Stimulated activated naive CD8-positive, alpha-beta T cell treated with anti-CD3 and anti-CD28 coated beads, Interleukin-15, Interleukin-2, amounts not matched to agents 100 ng/mL and 50 ng/mL, for 24 hours (primary cell): ENCODE data around the gene BCAP31.
"Not testable (repeated sequence)": the region's sequence is repeated elsewhere in the genome, so short reads cannot be mapped to it uniquely, and the experiment has no call there.

Experiments used
- H3K27ac Mint-ChIP-seq: one replicate; pipeline ENCODE4 v1.8.0; 2021; ENCODE audit warnings: mild to moderate bottlenecking, mixed read lengths
- H3K27me3 Mint-ChIP-seq: one replicate; pipeline ENCODE4 v1.8.0; 2021; ENCODE audit warnings: mixed read lengths
- H3K36me3 Mint-ChIP-seq: one replicate; pipeline ENCODE4 v1.8.0; 2021; ENCODE audit warnings: low read depth, mixed read lengths
- H3K4me1 Mint-ChIP-seq: one replicate; pipeline ENCODE4 v1.8.0; 2021; ENCODE audit warnings: low read depth, mixed read lengths
- H3K4me3 Mint-ChIP-seq: one replicate; pipeline ENCODE4 v1.8.0; 2021; ENCODE audit warnings: mild to moderate bottlenecking, mixed read lengths
- H3K9me3 Mint-ChIP-seq: one replicate; pipeline ENCODE4 v1.8.0; 2021; ENCODE audit warnings: mixed read lengths

Gene BCAP31

DNA sequence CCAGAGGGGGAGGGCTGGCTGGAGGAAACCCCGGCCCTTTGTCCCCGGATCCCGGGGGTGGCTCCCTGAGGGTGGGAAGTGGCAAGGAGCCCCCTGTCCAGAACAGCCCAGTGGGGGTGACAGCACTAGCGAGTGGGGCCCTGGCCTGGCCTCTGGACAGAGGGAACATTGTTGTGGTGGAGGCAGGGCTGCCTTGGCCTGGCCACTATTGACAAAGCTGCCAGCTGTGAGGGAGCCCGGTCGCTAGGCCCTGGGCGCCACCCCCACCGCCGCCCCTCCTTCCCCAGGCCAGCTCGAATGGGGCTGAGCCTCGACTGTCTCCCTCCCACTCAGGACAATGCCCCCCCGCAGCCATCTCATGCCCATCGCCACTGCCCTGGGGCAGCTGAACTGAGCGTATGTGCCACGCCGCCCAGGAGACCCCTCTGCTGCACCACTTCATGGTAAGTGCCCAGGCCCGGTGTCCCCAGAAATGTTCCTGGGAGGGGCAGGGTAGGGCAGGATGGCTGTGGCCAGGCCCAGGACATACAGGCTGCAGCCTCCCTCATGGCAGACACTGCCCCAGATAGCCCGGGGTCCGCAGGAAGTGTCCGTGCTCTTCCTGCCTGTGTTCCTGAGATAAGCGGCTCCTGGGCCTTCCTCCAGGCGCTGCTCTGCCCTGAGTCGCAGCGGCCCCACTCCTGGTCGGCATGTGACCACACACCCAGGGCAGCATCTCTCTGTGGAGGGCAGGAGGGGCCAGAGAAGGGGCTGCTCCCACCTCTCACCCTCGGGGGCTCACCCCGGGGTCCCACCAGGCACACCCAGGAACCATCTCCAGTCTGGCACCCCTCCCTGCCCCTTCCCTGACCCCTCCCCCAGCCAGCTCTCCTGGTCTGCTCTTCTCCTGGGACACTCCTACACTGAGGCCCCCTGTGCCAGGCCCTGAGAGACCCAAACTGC is 41.2 kb upstream of the BCAP31 start:
- H3K4me3 Mint-ChIP-seq = no peak overlapping the region
- no peaks in the 10 kb centered on the region for H3K27me3 Mint-ChIP-seq
- H3K9me3 Mint-ChIP-seq = no peaks in the 10 kb centered on the region
- H3K27ac Mint-ChIP-seq = no peak overlapping the region
- H3K36me3 Mint-ChIP-seq = no peaks in the 10 kb centered on the region
- peaks cover 17% of the 10 kb centered on the region for H3K4me1 Mint-ChIP-seq

DNA sequence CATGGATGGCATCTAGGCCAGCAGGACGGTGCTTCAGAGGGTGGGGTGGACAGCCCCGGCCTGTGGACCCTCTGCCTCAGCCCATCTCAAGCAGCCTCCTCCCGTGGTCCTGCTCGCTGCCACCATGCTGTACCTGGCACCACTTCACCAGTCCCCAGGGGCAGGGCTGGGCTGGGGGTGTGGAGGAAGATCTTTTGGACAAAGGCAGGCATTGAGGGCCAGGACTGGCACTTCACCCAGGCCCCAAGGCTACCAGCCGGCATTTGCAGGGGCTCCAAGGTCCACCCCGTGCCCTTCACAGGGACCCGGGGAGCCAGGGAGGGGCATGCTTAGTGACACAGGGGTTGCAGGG is 40.6 kb upstream of the BCAP31 start:
- H3K27me3 Mint-ChIP-seq = no peaks in the 10 kb centered on the region
- H3K36me3 Mint-ChIP-seq = no peaks in the 10 kb centered on the region
- no peak overlapping the region for H3K4me3 Mint-ChIP-seq
- no peaks in the 10 kb centered on the region for H3K9me3 Mint-ChIP-seq
- no peak overlapping the region for H3K27ac Mint-ChIP-seq
- peaks cover 17% of the 10 kb centered on the region for H3K4me1 Mint-ChIP-seq

DNA sequence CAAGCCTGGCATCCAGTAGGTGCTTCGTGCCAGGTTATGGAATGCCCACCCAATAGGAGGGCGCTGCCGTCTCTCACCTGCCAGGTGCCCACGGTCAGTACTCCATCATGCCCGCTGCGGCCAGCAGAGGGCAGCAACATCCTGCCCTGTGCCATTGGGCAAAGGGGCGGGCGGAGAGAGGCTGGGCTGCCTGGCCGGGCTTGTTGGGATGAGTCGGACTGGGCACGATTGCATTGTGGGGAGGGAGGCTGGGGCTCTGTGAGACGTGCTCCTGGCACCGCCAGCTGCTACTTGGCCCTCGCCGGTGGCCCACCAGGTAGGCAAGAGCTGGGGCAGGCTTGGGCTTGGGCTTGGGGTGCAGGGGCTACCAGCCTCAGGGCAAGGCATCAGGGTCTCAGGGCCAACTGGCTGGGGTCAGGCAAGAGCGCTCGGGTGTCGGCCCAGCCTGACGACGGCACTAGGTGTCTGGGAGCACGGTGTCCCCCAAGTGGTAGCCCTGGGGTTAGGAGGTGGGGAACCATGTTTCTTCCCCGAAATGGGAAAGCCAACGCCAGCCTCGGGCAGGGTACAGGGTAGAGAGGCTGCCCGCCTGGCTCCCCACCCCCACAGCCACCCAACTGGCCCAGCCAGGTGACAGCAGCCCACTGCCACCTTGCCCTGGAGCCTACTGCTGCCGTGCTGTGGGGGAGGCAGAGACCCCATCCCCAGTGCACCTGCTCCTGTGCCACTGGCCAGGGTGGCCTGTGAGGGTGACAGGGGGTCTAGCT is 40.0 kb upstream of the BCAP31 start, which contains the start of gene PLXNB3:
Gene PLXNB3 (plus strand): TSS at position 261 of the 767 bp plus-strand sequence. CDS start 1,287 bp downstream, outside the sequence.
- Mint-ChIP-seq H3K9me3 (no peaks in the 10 kb centered on the region), H3K36me3 (no peaks in the 10 kb centered on the region), H3K4me3 (no peak within 1 kb of the TSS), H3K27me3 (no peaks in the 10 kb centered on the region), H3K27ac (no peak within 1 kb of the TSS), H3K4me1 (peaks cover 17% of the 10 kb centered on the region)

DNA sequence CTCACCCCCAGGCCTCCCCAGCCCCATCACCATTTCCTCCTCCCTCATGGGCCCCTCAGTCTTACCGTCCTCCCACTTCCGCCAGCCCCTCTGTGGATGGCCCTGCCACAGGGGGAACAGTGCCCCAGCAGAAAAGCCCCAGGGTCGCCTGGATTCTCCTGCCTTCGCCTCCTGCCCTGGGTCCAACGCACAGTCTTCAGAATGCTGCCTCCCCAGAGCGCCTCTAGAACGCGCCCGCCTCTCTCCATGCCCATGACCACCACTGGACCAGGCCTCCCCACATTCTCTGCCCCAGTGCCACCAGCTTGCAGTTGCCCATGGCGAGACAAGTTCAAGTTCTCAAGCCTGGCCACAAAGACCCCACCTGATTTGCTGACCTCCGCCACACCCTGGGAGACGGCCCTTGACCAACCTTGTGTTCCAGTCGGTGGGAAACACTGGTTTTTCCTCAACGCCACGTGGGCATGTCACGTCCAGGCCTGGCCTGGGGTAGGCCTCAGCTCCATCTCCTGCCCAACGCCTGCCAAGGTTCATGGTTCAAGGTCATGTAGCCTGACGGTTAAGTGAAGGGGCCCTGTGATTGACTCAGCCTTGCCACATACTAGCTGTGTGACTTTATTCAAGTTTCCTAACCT is 39.2 kb upstream of the BCAP31 start:
- H3K27ac Mint-ChIP-seq = no peak overlapping the region
- H3K27me3 Mint-ChIP-seq = no peaks in the 10 kb centered on the region
- H3K4me1 Mint-ChIP-seq = peaks cover 20% of the 10 kb centered on the region
- H3K36me3 Mint-ChIP-seq = no peaks in the 10 kb centered on the region
- no peaks in the 10 kb centered on the region for H3K9me3 Mint-ChIP-seq
- H3K4me3 Mint-ChIP-seq = no peak overlapping the region

DNA sequence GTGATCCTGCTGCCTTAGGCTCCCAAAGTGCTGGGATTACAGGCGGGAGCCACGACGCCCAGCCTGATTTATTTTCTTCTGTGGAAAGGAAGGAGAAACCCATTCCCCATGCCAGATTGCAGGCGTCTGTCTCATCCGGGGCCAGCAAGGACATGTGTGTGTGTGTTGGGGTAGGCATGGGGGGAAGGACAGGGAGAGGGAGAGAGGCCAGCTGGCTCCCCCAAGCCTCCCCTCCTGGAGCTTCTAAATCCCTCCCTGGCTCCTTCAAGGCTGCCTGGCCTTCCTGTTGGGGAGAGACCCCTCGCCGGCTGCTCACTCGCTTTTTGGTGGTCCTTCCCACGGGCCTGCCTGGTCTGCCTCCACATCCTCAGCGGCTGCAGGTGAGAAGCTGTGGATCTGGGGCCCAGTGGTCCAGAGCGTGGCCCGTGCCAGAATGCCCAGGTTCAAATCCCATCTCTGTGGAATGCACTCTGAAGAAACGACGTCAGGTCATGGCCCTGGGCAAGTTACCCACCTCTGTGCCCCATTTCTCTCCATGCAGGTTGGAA is 38.5 kb upstream of the BCAP31 start:
- no peaks in the 10 kb centered on the region for H3K27me3 Mint-ChIP-seq
- no peak overlapping the region for H3K27ac Mint-ChIP-seq
- H3K9me3 Mint-ChIP-seq = no peaks in the 10 kb centered on the region
- H3K4me3 Mint-ChIP-seq = no peak overlapping the region
- peaks cover 16% of the 10 kb centered on the region for H3K4me1 Mint-ChIP-seq
- no peaks in the 10 kb centered on the region for H3K36me3 Mint-ChIP-seq

DNA sequence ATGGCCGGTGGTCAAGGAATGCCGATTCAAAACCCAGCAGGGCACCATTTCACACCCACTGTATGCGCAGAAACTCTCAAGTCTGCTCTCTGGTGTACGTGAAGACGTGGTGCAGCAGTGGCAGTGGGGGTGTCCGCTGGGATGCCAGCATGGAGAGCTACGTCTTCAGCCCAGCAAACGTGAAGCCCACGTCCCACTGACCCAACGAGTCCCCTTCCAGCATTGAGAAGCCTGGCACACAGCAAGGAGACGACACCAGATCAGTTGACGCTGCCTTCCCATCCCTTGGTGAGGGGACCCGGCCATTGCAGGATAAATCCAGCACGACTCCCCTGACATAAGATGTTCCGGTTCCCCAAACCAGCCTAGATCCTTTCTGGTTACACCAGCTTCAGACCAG is 37.7 kb upstream of the BCAP31 start:
- no peak overlapping the region for H3K27ac Mint-ChIP-seq
- peaks cover 18% of the 10 kb centered on the region for H3K4me1 Mint-ChIP-seq
- no peaks in the 10 kb centered on the region for H3K9me3 Mint-ChIP-seq
- no peaks in the 10 kb centered on the region for H3K27me3 Mint-ChIP-seq
- H3K36me3 Mint-ChIP-seq = no peaks in the 10 kb centered on the region
- H3K4me3 Mint-ChIP-seq = no peak overlapping the region

DNA sequence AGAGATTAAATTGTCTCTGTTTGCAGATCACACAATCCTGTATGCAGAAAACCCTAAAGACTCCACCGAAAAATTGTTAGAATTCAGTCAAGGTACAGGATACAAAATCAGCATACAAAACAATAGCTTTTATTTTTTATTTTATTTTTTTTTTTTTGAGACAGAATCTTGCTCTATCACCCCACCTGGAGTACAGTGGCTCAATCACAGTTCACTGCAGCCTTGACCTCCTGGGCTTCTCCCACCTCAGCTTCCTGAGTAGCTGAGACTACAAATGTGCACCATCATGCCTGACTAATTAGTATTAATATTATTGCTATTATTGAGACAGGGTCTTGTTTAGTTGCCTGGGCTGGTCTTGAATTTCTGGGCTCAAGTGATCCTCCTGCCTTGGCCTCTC is 30.9 kb upstream of the BCAP31 start:
- Mint-ChIP-seq H3K27me3 (no peaks in the 10 kb centered on the region), H3K36me3 (no peaks in the 10 kb centered on the region), H3K4me3 (no peak overlapping the region), H3K27ac (no peak overlapping the region), H3K9me3 (no peaks in the 10 kb centered on the region), H3K4me1 (peaks cover 9% of the 10 kb centered on the region)

DNA sequence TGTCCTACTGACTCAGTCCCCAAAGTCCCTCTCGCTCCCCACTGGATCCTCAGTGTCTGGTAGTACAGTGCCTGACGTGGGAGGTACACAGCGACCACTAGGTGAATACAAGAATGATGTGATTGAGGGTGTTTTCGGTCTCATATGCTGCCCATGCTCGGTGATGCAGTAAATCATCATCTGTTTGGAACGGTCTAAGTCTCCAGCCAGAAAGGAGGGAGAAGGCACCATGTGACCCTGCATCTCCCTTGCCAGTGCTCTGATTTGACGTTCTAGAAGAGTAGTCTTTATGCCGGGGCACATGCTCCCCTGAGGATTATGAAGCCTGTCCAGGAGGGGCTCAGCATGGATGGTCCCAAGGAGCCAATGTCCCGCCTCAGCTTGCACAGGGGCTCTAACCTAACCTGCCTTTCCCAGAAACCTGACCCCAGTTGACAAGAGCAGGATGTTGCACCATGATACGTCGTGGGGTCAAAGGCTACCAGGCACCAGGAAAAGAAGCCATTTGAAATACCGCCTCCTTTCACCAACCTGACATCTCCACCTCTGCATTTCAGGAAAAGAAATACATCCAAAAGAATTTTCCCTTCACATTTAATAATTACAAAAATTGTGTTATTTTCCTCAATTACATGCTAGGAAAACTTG is 26.1 kb upstream of the BCAP31 start:
- Mint-ChIP-seq H3K27me3 (peaks cover 6% of the 10 kb centered on the region), H3K36me3 (no peaks in the 10 kb centered on the region), H3K4me3 (no peak overlapping the region), H3K9me3 (no peaks in the 10 kb centered on the region), H3K4me1 (no peaks in the 10 kb centered on the region), H3K27ac (no peak overlapping the region)

DNA sequence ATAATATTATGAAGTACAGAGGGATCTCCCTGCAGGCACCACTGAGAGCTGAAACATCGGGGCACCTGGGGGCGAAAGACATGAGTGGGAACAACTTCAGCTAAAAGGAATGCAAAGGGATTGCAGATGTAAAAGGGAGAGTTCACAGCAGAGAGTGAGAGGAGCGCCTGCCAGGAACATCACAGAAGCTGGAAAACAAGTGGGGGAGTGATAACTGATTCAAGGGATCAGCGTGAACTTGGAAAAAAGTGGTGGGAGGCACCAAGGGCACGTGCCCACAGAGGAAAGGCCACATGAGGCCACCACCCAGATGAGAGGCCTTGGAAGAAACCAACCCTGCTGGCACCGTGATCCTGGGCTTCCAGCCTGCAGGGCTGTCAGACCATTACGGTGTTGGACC is 24.8 kb upstream of the BCAP31 start:
- H3K4me1 Mint-ChIP-seq, H3K4me3 Mint-ChIP-seq, H3K27me3 Mint-ChIP-seq, H3K27ac Mint-ChIP-seq, H3K36me3 Mint-ChIP-seq, H3K9me3 Mint-ChIP-seq: not testable (repeated sequence)

DNA sequence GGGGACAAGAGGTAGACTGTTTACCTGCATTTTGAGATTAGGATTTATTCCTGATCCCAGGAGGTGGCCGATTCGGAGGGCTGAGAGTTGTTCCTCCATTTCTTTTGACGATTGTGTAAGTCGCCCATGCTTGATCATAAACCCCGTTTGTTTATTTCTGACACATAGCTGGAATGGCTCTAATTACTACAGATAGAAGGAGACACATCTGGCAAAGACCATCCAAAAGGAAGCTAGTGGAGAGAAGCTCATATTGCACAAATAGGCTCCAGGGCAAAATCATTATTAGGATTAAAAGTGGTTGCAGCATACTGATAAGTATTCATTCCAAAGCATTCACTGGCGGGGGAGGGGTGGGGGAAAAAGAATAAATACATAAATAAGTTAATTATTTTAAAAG is 22.8 kb upstream of the BCAP31 start:
- H3K9me3 Mint-ChIP-seq = not testable (repeated sequence)

DNA sequence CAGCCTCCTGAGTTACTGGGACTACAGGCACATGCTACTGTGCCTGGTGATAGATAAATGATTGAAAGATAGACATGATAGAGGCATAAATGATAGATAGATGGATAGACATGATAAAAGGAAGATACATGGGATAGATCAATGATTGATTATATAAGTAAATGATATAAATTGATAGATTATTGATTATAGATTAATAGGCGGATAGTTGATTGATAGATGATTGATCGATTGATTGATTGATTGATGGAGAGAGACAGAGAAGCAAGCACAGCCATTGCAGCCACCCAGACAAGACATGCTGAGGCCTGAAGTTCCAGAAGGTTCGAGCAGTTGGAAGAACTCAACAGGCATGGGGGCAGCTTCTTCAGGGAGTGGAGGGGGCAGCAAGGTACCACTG is 22.2 kb upstream of the BCAP31 start:
- no peak overlapping the region for H3K4me3 Mint-ChIP-seq
- H3K4me1 Mint-ChIP-seq = peaks cover 5% of the 10 kb centered on the region
- H3K9me3 Mint-ChIP-seq = no peaks in the 10 kb centered on the region
- no peak overlapping the region for H3K27ac Mint-ChIP-seq
- H3K27me3 Mint-ChIP-seq = peaks cover 6% of the 10 kb centered on the region
- no peaks in the 10 kb centered on the region for H3K36me3 Mint-ChIP-seq

More for the DNA sequence above, 22.8 kb upstream of the BCAP31 start:
- not testable (repeated sequence) for H3K27ac Mint-ChIP-seq, H3K36me3 Mint-ChIP-seq, H3K27me3 Mint-ChIP-seq, H3K4me3 Mint-ChIP-seq, H3K4me1 Mint-ChIP-seq

DNA sequence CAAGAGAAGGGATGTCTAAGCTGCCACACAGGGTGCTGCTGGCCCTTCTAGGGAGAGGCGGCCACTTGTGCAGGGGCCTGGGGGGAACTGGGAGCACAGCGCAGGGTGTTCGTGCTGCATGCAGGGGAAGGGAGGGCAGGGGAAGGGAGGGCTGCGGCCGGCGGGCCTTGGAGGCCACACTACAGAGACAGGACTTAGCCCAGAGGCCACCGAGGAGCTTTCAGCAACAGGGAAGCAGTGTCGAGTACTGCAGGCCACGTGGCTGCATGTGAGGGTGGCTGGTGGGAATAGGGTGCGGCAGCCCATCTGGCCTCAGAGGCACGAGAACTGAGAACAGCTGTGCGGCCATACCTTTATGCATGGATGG is 20.9 kb upstream of the BCAP31 start:
- H3K4me3 Mint-ChIP-seq, H3K9me3 Mint-ChIP-seq, H3K27ac Mint-ChIP-seq, H3K27me3 Mint-ChIP-seq, H3K36me3 Mint-ChIP-seq: not testable (repeated sequence)
- peaks cover 13% of the 10 kb centered on the region for H3K4me1 Mint-ChIP-seq

DNA sequence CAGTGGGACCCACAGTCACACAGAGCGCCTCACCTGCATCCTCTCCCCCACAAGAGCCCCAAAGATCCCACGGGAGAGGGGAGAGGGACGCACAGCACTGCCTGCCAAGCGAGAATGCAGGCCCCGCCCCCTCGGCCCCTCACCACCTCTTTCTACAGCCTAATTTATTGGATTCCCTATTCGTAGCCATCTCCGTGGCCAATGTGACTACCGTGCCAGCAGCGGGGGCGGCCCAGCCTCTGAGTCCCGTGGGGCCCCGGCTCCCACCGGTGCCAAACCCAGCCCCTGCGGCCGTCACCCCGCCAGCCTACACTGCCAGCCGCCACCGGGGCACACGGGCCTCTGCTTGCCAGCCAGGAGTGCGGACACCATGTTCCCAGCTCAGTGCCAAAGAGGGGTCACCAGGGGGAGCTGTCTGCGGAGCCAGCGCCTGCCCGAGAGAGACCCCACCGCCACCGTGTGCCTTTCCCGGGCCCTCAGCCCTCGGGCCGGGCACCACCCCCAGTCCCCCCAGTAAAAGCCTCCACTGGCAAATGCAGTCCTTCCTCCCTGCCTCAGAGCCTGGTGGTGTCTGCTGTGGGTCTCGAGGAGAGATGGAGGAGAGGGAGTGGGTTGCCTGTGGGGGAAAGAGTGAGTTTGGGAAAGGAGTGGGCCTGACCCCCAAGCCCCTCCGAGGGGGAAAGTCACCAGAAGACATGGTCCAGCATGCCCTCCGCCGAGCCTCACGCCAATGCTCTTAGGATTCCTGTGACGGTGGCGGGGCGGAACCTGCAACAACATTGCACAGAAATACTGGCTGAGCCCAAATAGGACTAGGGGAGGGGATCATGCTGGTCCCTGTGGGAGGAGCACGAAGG is 20.3 kb upstream of the BCAP31 start:
- Mint-ChIP-seq H3K27me3 (peaks cover 6% of the 10 kb centered on the region), H3K9me3 (no peaks in the 10 kb centered on the region), H3K36me3 (no peaks in the 10 kb centered on the region), H3K4me3 (no peak overlapping the region), H3K27ac (no peak overlapping the region), H3K4me1 (peaks cover 13% of the 10 kb centered on the region)
